Stimulated activated naive CD8-positive, alpha-beta T cell treated with anti-CD3 and anti-CD28 coated beads, Interleukin-15, Interleukin-2, amounts not matched to agents 100 ng/mL and 50 ng/mL, for 24 hours (primary cell): ENCODE results near the gene OGFOD1.
"Not testable (repeated sequence)": the region's sequence is repeated elsewhere in the genome, so short reads cannot be mapped to it uniquely, and the experiment has no call there.

ENCODE experiments used
- H3K27ac Mint-ChIP-seq: one replicate; pipeline ENCODE4 v1.8.0; 2021; ENCODE audit warnings: mild to moderate bottlenecking, mixed read lengths
- H3K27me3 Mint-ChIP-seq: one replicate; pipeline ENCODE4 v1.8.0; 2021; ENCODE audit warnings: mixed read lengths
- H3K36me3 Mint-ChIP-seq: one replicate; pipeline ENCODE4 v1.8.0; 2021; ENCODE audit warnings: low read depth, mixed read lengths
- H3K4me1 Mint-ChIP-seq: one replicate; pipeline ENCODE4 v1.8.0; 2021; ENCODE audit warnings: low read depth, mixed read lengths
- H3K4me3 Mint-ChIP-seq: one replicate; pipeline ENCODE4 v1.8.0; 2021; ENCODE audit warnings: mild to moderate bottlenecking, mixed read lengths
- H3K9me3 Mint-ChIP-seq: one replicate; pipeline ENCODE4 v1.8.0; 2021; ENCODE audit warnings: mixed read lengths

The OGFOD1 gene

GRCh38 chr16:56482683-56483236 lies 31.4 kb downstream of the OGFOD1 start:
- Mint-ChIP-seq H3K9me3 (no peaks in the 10 kb centered on the region), H3K4me1 (peaks cover 11% of the 10 kb centered on the region), H3K36me3 (peaks cover 33% of the 10 kb centered on the region), H3K27me3 (no peaks in the 10 kb centered on the region), H3K4me3 (no peak overlapping the region), H3K27ac (no peak overlapping the region)

DNA sequence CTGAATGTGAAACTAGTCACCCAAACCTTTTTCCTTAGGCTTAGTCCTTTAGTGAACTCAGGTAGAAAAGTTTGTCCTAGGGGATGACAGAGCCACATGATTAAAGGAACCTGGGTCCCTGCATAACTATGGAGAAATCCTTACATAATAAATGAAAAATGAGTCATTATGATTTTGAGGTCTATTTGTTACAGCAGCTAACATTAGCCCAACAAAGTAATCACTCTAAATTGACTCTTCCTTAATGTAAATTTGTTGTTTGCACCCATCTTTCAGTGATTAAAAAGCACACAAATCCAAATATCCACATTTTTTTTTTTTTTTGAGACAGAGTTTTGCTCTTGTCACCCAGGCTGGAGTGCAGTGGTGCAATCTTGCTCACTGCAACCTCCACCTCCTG lies 32.0 kb downstream of the OGFOD1 start:
- Mint-ChIP-seq H3K36me3 (peaks cover 26% of the 10 kb centered on the region), H3K27me3 (no peaks in the 10 kb centered on the region), H3K4me1 (peaks cover 5% of the 10 kb centered on the region), H3K4me3 (no peak overlapping the region), H3K9me3 (no peaks in the 10 kb centered on the region), H3K27ac (no peak overlapping the region)

GRCh38 chr16:56488035-56488434 lies 36.7 kb downstream of the OGFOD1 start:
- no peaks in the 10 kb centered on the region for H3K4me1 Mint-ChIP-seq
- H3K4me3 Mint-ChIP-seq, result no peak overlapping the region
- no peak overlapping the region for H3K27ac Mint-ChIP-seq
- peaks cover 23% of the 10 kb centered on the region for H3K36me3 Mint-ChIP-seq
- H3K9me3 Mint-ChIP-seq, result no peaks in the 10 kb centered on the region
- no peaks in the 10 kb centered on the region for H3K27me3 Mint-ChIP-seq

DNA sequence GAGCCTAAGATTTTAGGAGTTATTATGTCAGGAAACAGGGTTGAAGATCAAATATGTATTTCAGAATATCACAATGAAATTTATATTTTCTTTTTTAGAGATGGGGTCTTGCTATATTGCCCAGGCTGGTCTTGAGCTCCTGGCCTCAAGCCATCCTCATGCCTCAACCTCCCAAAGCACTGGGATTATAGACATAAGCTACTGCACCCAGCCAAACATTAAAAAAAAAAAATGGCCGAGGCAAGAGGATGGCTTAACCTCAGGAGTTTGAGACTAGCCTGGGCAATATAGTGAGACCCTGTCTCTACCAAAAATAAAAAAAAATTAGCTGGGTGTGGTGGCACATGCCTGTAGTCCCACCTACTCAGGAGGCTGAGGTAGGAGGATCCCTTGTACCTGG lies 37.5 kb downstream of the OGFOD1 start:
- H3K9me3 Mint-ChIP-seq, H3K27me3 Mint-ChIP-seq, H3K4me1 Mint-ChIP-seq, H3K4me3 Mint-ChIP-seq, H3K27ac Mint-ChIP-seq: not testable (repeated sequence)
- H3K36me3 Mint-ChIP-seq, result peaks cover 27% of the 10 kb centered on the region

DNA sequence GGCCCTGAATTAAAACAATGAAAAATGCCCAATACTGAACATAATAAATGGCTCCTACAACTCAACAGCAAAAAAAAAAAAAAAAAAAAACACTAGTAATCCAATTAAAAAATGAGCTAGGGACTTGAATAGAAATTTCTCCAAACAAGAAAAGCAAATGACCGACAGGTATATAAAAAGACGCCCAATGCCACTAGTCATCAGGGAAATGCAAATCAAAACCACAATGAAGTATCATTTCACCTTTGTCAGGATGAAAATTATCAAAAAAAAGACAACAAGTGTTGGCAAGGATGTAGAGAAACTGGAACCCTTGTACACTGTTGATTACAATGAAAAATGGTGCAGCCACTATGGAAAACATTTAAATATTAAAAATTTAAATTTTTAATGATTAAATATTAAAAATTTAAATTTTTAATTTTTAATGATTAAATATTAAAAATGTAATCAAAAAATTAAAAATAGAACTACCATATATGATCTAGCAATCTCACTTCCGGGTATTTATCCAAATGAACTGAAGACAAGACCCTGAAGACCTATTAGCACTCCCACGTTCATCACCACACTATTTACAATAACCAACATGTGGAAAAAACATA lies 40.4 kb downstream of the OGFOD1 start:
- peaks cover 24% of the 10 kb centered on the region for H3K36me3 Mint-ChIP-seq
- no peaks in the 10 kb centered on the region for H3K27me3 Mint-ChIP-seq
- H3K27ac Mint-ChIP-seq, result no peak overlapping the region
- no peaks in the 10 kb centered on the region for H3K4me1 Mint-ChIP-seq
- H3K4me3 Mint-ChIP-seq, result no peak overlapping the region
- H3K9me3 Mint-ChIP-seq, result no peaks in the 10 kb centered on the region

GRCh38 chr16:56493126-56493525 lies 41.8 kb downstream of the OGFOD1 start:
- no peak overlapping the region for H3K27ac Mint-ChIP-seq
- no peaks in the 10 kb centered on the region for H3K4me1 Mint-ChIP-seq
- no peak overlapping the region for H3K4me3 Mint-ChIP-seq
- peaks cover 36% of the 10 kb centered on the region for H3K36me3 Mint-ChIP-seq
- no peaks in the 10 kb centered on the region for H3K9me3 Mint-ChIP-seq
- no peaks in the 10 kb centered on the region for H3K27me3 Mint-ChIP-seq

GRCh38 chr16:56493815-56494214 lies 42.5 kb downstream of the OGFOD1 start:
- Mint-ChIP-seq H3K27me3 (no peaks in the 10 kb centered on the region), H3K36me3 (peaks cover 40% of the 10 kb centered on the region)

GRCh38 chr16:56505181-56505580 lies 53.8 kb downstream of the OGFOD1 start:
- H3K36me3 Mint-ChIP-seq, result peaks cover 40% of the 10 kb centered on the region
- H3K27ac Mint-ChIP-seq, result no peak overlapping the region
- no peak overlapping the region for H3K4me3 Mint-ChIP-seq
- H3K9me3 Mint-ChIP-seq, result no peaks in the 10 kb centered on the region
- H3K4me1 Mint-ChIP-seq, result peaks cover 9% of the 10 kb centered on the region
- no peaks in the 10 kb centered on the region for H3K27me3 Mint-ChIP-seq

More at GRCh38 chr16:56493815-56494214, 42.5 kb downstream of the OGFOD1 start:
- Mint-ChIP-seq H3K9me3 (no peaks in the 10 kb centered on the region), H3K27ac (no peak overlapping the region), H3K4me1 (no peaks in the 10 kb centered on the region), H3K4me3 (no peak overlapping the region)

- Mint-ChIP-seq H3K27me3 (no peaks in the 10 kb centered on the region), H3K9me3 (no peaks in the 10 kb centered on the region), H3K36me3 (peaks cover 31% of the 10 kb centered on the region), H3K27ac (no peak overlapping the region), H3K4me1 (no peaks in the 10 kb centered on the region), H3K4me3 (no peak overlapping the region)
Measured at GRCh38 chr16:56506941-56507340, 55.6 kb downstream of the OGFOD1 start.

- no peak overlapping the region for H3K4me3 Mint-ChIP-seq
- no peak overlapping the region for H3K27ac Mint-ChIP-seq
- H3K4me1 Mint-ChIP-seq, result peaks cover 21% of the 10 kb centered on the region
- H3K9me3 Mint-ChIP-seq, result no peaks in the 10 kb centered on the region
- no peaks in the 10 kb centered on the region for H3K27me3 Mint-ChIP-seq
- peaks cover 22% of the 10 kb centered on the region for H3K36me3 Mint-ChIP-seq
Measured at GRCh38 chr16:56510544-56510943, 59.2 kb downstream of the OGFOD1 start.

DNA sequence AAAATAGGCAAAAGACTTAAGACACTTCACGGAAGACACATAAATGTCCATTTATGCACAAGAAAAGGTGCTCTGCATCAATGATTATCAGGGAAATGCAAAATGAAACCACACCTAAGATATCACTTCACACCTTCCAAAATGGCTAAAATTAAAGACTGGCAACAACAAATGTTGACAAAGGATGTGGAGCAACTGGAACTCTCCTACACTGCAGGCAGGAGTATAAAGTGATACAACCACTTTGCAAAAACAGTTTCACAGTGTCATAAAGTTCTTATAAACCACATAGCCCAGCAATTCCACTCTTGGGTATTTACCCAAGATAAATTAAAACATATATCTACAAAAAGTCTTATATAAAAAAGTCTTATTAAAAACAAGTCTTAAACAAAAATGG lies 60.7 kb downstream of the OGFOD1 start:
- H3K4me1 Mint-ChIP-seq, result peaks cover 28% of the 10 kb centered on the region
- H3K27me3 Mint-ChIP-seq, result no peaks in the 10 kb centered on the region
- H3K36me3 Mint-ChIP-seq, result peaks cover 13% of the 10 kb centered on the region
- no peak overlapping the region for H3K27ac Mint-ChIP-seq
- H3K4me3 Mint-ChIP-seq, result no peak overlapping the region
- no peaks in the 10 kb centered on the region for H3K9me3 Mint-ChIP-seq

- Mint-ChIP-seq H3K9me3 (no peaks in the 10 kb centered on the region), H3K27me3 (no peaks in the 10 kb centered on the region), H3K27ac (no peak overlapping the region), H3K36me3 (peaks cover 6% of the 10 kb centered on the region), H3K4me1 (peaks cover 38% of the 10 kb centered on the region), H3K4me3 (no peak overlapping the region)
Measured at GRCh38 chr16:56513091-56513490, 61.7 kb downstream of the OGFOD1 start.

GRCh38 chr16:56513972-56514371 lies 62.6 kb downstream of the OGFOD1 start:
- Mint-ChIP-seq H3K9me3 (no peaks in the 10 kb centered on the region), H3K4me1 (peaks cover 47% of the 10 kb centered on the region), H3K36me3 (peaks cover 4% of the 10 kb centered on the region), H3K27ac (no peak overlapping the region), H3K27me3 (no peaks in the 10 kb centered on the region), H3K4me3 (no peak overlapping the region)

DNA sequence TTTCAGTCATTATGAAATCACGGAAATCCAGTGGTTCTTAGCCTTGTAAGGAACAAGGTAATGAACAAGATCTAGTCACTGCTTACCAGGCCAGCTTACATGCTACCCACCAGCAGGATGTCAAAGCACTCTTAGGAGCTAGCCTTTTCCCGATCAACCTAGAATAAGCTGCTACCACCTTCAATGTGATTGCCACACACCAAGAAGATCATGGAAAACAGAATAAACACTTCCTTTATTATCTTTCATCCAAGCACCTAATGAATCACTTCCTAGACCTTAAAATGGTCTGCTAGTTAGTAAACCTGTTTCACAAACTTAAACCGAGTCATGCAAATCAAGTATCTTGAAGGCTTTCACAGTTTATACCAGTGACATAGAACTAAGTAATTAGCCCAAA lies 63.5 kb downstream of the OGFOD1 start:
- Mint-ChIP-seq H3K36me3 (peaks cover 1% of the 10 kb centered on the region), H3K4me3 (no peak overlapping the region), H3K9me3 (no peaks in the 10 kb centered on the region), H3K27me3 (no peaks in the 10 kb centered on the region), H3K4me1 (peaks cover 47% of the 10 kb centered on the region), H3K27ac (no peak overlapping the region)

DNA sequence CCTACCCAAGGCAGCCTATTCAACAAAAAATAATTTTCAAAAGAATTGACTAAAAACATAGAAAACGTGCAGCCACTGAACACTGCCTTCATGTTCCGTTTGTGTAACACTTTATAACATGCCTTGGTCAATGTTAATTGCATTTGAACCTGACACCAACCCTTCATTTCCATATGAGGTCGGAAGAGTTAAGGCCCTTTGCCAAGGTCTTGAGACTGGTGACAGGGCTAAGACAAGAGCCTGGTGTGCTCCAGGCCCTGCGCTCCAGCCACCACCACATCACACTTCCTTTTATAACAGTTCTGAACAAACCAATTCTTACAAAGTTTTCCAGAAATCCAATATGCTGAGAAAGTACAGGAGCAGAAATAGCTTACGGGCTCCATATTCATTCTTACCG lies 64.3 kb downstream of the OGFOD1 start:
- Mint-ChIP-seq H3K27me3 (no peaks in the 10 kb centered on the region), H3K4me1 (peaks cover 55% of the 10 kb centered on the region)

DNA sequence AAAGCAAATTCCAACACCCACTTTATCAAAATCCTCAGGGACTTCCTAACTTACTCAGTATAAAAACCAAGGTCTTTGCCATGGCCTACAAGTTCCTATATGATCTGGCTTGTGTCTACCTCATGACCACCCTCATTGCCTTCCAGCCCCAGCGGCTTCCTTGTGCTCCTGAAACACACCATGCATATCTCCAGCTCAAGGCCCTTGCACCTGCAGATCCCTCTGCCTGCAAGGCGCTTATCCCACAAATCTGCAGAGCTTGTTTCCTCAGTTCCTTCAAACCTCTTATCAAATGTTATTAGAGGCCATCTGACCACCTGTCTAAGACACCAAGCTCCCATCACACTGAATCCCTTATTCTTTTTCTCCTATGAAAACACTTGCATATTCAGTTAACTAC lies 65.9 kb downstream of the OGFOD1 start:
- H3K27ac Mint-ChIP-seq, result no peak overlapping the region
- no peak overlapping the region for H3K4me3 Mint-ChIP-seq
- H3K36me3 Mint-ChIP-seq, result no peaks in the 10 kb centered on the region
- no peaks in the 10 kb centered on the region for H3K9me3 Mint-ChIP-seq
- H3K4me1 Mint-ChIP-seq, result peaks cover 57% of the 10 kb centered on the region
- no peaks in the 10 kb centered on the region for H3K27me3 Mint-ChIP-seq

More for the DNA sequence above, 64.3 kb downstream of the OGFOD1 start:
- no peak overlapping the region for H3K27ac Mint-ChIP-seq
- no peaks in the 10 kb centered on the region for H3K9me3 Mint-ChIP-seq
- H3K36me3 Mint-ChIP-seq, result no peaks in the 10 kb centered on the region
- H3K4me3 Mint-ChIP-seq, result no peak overlapping the region
